Fibroblast of lung (primary cell): ENCODE measurements around the gene MYO3B.

Experiments
- CTCF ChIP-seq, 2 donors: IDR thresholded peaks in 1 of 2; conservative IDR thresholded peaks in 1 of 2; 1 replicate in 1 of 2; 2 replicates in 1 of 2; pipeline ENCODE4 v1.5.1; 2011 to 2012; ENCODE audit warnings: low read length in 2 of 2, control low read depth in 1 of 2, inconsistent platforms in 1 of 2, low read depth in 1 of 2, mild to moderate bottlenecking in 1 of 2
- EZH2 ChIP-seq: IDR thresholded peaks from 2 replicates; pipeline ENCODE4 v1.5.1; 2012; ENCODE audit warnings: low read length, control low read depth, mild to moderate bottlenecking; ENCODE audit errors: missing control alignments

- TF ChIP-seq CTCF (conservative IDR thresholded peaks at IDR 0.05 in 1 of 2, IDR thresholded peaks at IDR 0.05 in 1 of 2; ENCODE audit: low read depth in 1 of 2, low read length in 2 of 2) (no peak), EZH2 (no peak)
Observed at GRCh38 chr2:170587922-170588321, 410.0 kb downstream of the MYO3B start.
